Stimulated activated CD8-positive, alpha-beta memory T cell treated with anti-CD3 and anti-CD28 coated beads, Interleukin-4, amount 100 ng/mL, for 1 hour (primary cell): ENCODE measurements around the gene NPAT.
"Not testable (repeated sequence)": the region's sequence is repeated elsewhere in the genome, so short reads cannot be mapped to it uniquely, and the experiment has no call there.

Source experiments
- DNase-seq, 2 donors: peaks; one replicate each; pipeline ENCODE4 v3.0.0-alpha.2; 2020; ENCODE audit warnings: low read depth in 2 of 2, low spot score in 1 of 2

NPAT gene

DNA sequence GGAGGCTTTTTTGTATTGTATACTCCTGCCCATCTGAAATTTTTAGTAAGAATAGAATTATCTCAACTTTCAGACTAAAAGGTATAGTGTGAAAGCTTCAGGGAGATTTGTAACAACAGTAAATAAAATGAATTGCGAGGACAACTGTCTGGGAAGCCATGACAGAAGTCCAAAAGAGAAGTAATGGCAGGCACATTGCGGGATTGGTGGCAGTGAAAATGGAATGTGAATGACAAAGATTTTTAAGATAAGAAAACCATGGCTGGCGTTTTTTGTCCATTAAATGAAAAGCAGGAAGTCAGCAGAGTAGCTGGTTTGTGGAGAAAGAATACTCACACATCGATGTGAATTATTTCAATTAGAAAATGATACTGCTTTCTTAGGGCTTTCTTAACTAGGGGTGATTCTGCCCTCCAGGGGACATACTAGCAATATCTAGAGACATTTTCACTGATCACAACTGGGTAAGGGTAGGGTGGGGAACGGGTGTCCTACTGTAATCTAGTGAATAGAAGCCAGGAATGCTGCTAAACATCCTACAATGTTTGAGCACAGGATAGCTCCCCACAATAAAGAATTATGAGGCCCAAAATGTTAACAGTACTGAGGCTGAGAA lies 1.6 kb downstream of the NPAT start:
- no peak for DNase-seq

DNA sequence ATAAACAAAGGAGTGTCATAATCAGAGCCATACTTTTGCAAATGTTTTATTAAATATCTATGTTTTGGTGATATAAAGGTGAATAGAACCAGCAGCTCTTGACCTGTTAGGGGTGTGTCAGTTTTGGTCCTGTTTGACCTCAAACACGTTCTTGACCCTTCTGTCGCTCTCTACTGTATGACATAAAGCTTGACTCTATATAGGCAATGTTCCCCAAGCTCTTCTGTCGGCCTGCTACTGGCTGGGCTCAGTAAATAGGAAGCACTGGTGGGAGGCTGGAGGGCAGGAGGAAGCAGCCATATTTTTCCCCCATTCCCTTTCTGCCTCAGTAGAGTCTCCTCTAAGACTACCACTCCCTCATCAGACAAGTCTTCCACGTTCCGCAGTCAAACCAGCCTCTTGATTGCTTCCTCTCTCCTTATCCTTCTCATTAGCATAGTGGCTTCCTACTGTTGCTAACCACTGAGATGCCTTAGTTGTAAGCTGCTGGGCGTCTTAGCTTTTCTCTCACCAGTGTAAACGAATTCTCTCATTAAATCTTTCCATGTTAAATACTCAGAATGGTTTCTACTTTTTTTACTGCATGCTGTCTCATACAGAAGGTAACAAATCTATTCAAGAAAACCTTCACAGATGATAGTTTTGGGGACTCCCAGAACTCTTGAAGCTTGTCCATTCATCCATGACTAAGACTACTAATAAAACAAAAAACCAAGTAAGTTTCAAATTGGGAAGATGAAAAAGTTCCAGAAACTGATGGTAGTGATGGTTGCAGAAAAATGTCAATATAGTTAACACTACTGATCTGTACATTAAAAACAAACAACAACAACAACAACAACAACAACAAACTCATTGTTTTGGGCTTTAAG lies 3.3 kb downstream of the NPAT start:
- no peak for DNase-seq

DNA sequence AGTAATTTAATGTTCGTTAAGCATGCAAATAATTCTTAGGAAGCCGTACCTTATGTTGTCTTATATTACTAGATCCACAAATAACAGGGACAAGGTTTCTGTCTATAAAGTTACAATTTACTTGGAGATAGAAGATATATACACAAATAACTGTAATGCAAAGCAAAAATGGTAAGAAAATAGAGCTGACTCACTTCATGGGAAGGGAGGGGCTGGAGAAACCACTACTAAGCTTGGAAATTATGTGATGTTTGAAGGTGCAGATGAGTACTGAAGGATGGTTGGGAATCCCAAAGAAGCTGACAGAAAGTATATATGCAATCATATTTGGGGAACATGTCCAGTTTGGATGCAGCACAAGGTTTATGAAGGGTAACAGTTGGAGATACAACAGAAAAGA lies 4.0 kb downstream of the NPAT start:
- DNase-seq, result no peak

DNA sequence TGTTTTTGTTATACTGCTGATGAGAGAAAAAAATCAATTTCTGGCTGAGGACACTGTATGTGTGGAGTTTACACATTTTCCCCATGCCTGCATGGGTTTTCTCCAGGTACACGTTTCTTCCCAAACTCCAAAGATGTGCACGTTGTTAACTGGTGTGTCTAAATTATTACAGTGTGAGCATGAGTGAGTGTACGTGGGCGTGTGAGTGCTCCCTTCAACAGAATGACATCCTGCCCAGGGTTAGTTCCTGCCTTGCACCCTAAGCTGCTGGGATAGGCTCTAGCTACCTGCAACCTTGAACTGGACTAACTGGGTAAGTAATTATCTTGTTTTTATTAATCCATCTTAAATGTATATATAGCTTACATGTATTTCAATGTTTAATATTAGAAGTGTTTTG lies 5.5 kb downstream of the NPAT start:
- no peak for DNase-seq

DNA sequence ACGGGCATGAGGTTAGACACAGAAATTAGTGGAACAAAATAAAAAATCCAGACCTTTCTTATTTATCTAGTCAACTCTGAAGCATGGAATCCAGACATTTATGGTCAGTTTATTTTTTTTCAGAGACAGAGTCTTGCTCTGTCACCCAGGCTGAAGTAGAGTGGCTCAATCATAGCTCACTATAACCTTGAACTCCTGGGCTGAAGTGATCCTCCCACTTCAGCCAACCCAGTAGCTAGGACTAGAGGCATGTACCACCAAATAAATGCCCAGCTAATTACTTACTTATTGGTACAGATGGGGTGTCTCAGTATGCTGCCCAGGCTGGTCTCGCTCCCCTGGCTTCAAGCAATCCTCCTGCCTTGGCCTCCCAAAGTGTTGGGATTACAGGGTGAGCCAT lies 8.7 kb downstream of the NPAT start:
- no peak for DNase-seq

DNA sequence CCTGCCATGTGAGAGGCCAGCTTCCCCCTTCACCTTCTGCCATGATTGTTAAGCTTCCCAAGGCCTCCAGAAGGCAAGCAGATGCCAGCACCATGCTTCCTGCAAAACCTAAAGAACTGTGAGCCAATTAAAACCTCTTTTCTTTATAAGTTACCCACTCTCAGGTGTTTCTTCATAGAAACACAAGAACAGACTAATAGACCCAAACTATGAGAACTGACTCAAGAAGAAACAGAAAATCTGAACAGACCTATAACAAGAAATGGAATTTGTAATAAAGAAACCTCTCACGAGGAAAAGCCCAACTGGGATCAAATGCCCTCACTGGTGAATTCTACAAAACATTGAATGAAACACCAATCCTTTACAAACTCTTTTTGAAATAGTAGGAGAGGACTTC lies 12.0 kb downstream of the NPAT start:
- DNase-seq, result no peak

DNA sequence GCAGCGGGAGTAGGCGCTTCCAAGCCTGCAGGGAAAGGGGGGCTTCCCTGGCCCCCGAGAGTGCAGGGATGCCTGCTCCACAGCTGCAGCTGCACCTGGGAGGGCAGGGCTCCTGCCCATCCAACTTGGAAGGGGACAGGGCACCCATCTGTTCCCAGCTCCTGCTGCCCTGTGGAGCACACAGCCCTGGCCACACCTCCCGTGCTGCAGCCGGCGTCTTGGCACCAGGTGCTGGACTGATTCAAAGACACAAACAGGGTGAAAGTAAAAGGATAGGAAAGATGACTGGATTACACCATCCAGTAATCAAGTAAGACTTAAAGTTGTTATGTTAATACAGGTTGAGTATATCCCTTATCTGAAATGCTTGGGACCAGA lies 14.8 kb downstream of the NPAT start:
- no peak for DNase-seq

DNA sequence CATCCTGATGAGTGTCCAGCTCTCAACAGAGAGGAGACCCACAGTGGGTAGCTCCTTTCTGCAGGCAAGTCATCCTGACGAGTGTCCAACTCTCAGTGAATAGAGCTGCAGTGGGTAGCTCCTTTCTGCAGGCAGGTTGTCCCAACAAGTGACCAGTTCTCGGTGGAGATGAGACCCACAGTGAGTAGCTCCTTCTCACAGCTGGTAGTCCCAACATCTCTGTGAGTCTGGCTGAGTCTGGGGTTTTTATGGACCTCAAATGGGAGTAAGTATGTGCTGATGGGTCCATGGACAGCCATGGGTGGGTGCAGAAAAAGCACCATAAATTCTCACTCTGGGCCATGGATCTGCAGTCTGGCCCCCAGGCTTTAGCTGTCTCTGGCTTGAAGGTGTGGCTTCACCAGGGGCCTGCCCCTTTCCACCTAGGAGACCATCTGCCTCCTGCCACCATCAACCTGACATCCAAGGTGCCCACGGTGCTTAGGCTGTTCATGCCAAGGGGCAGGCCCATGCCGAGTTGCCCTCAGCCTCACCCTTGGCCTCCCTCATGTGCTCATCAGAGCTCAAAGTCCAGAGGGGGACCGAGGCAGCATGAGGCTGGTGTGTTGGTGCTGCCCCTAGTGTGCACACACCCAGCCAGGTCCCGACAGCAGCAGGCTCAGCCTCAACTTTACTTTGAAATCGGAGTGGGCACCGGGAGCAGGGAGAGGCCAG lies 15.3 kb downstream of the NPAT start:
- no peak for DNase-seq

DNA sequence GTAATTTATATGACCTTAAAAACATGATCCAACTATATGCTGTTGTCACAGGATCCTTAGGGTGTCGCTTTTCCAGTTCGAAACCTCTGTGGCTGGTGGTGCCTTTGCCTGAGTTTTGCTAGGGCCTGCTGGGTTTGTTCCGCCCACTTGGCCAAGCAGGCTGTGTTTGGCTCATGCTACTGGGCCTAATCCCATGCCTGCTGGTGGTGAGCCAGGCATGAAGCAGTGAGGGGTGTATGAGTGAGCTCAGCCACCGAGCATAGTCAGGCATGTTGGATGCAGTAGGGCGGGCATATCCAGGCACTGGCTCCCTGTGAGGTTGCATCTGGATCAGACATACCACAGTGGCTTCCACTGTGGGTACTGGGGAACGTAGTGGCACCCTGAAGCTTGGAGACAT lies 16.3 kb downstream of the NPAT start:
- no peak for DNase-seq

DNA sequence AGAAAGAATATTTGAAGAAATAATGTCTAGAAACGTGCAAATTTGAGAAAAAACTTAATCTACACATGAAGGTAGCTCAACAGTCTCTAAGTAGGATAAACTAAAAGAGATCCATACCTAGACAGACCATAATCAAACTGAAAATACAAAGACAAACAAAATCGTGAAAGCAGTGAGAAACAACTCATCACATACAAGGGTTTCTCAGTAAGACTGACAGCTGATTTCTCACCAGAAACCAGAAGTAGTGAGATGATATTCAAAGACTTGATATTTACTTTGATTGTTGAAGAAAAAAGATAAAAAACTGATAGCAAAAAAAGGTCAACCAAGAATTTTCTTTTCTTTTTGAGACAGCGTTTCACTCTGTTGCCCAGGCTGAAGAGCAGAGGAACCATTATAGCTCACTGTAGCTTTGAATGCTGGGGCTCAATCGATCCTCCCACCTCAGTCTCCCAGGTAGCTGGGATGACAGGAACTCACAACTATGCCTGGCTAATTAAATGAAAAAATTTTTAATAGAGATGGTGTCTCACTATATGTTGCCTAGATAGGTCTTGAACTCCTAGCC lies 17.4 kb downstream of the NPAT start:
- no peak for DNase-seq

DNA sequence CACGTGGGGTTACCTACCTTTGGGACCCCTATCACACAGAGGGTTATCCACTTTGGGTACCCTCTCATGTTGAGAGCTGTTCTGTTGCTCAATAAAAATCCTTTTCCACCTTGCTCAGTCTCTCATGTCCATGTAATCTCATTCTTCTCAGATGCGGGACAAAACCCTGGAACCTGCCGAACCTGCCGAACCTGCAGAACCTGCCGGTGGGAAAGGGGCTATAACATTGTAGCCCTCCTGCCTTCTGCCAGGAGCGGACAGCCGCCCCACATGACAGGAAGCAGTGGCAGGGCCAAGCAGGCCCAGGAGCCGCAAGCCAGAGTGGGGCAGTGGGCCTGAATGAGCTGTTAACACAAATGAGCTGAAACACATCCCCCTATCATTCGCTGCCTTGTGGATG lies 18.1 kb downstream of the NPAT start:
- DNase-seq, result no peak

DNA sequence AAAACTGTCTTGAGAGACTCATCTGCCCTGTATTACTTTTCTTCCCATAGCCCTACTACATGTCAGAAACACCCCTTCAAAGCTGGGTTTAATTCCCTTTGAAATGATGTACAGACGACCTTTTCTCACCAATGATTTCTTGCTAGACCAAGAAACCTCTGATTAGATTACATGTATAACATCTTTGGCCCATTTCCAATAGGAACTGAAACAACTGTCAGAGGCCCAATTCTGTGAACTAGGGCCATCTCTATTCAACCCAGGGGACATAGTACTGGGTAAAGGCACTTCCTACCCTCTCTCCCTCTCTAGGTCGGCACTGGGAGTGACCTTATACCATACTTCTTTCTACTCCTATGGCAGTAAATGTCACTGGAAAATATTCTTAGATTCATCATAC lies 19.4 kb downstream of the NPAT start:
- no peak for DNase-seq

DNA sequence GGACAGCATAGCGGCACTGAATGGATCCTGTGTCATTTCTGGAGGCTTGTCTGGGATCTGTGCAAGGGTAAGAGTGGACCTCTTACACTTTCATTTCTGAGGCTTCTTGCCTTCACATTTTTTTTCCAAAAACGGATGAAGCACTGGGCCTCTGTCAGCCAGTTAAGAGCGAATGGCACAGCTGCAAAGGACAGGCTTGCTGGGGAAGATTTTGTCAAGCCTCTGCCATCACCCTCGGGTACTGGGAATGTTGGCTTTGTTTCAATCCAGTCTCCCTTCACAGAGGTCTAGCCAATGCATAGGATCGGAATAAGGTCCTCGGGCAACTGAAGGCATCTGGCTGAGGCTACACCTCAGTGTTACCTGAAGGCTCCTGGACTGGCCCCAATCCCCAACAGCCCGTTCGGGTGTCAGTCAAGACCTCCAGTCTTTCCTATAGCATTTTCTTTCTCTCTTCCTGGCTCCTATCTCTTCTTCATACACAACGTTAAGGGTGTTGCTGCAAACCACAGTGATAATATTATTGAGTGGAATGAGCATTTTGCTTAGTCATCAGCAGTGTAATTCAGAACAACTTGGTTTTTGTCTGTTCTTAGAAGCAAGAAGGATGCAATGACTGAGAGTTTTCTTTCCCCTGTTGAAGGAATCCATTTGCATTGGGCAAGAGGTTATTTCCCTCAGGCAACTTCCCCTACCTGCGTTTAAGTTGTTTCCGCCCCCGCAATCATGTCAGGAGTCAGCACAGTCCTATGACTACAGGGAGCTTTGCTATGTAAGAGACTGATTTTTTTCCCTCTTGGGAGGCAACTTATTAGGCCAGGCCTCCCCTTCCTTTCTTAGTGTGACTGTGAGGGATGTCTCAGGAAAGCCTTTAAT lies 22.8 kb downstream of the NPAT start:
- no peak for DNase-seq

DNA sequence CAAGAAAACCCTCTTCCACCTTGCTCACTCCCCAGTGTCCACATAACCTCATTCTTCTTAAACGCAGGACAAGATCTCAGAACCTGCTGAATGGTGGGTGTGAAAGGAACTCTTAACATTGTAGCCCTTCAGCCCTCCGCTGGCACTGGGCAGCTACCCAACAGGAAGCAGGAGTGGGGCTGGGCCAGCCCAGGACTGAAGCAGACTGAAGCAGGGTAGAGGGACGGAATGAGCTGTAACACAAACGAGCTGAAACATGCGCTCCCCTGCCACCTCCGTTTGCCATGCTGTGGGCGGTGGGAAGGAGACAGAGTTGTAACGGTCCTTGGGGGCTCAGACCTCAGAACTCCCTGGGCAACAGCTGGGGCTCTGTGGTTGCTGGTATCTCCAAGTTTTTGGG lies 23.6 kb downstream of the NPAT start:
- no peak for DNase-seq

DNA sequence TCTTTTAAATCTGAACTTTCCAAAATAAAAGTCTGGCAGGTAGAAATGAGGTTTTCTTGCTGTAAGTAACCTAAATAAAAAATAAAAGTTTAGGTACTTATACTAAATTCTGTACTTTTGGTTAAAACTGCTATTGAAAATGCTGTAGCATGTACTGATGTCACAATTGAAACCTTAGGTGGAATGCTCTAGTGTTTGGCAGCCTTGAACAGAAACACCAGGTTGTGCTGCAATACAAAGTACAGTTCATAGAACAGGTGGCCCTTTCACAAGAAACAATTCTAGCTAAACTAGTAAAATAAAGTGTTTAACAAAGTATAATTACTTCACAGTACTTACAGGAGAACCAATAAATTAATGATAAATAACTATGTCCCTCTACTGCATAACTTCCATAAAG lies 25.1 kb downstream of the NPAT start:
- no peak for DNase-seq

DNA sequence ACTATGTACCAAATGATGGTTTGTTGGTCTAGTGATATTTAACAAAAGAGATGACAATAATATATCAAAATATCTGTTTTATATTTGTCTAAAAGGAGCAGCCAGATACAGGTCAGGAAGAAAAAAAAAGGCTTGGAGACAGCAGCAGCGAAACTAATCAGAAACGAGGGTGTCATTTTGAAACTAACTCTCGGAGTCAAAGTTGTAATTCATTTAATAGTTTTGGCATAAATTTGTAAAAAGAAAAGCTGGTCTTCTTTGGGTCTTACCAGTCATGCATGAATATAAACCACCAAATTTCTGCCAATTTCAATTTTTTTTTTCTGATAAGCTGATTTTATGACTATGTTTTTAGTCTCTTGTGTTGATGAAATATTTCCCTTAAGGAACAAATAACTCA lies 25.5 kb downstream of the NPAT start:
- DNase-seq, result no peak

DNA sequence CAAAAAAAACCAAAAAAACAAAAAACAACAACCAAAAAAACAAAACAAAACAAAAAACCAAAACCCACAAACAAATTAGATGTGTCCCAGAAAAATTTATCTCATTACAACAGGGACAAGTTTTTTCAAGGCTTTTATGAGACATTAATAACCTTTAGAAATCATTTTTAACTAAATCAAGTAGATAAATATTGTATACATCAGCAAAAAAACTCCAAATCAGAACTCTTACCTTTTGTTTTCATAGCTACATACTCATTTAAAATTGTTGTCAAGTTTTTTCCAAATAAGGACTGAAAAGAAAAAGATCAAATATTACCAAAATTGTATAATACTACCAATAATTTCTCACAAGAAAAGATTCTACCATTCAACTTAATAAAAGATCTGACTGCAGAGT lies 28.7 kb downstream of the NPAT start:
- DNase-seq, result no peak

DNA sequence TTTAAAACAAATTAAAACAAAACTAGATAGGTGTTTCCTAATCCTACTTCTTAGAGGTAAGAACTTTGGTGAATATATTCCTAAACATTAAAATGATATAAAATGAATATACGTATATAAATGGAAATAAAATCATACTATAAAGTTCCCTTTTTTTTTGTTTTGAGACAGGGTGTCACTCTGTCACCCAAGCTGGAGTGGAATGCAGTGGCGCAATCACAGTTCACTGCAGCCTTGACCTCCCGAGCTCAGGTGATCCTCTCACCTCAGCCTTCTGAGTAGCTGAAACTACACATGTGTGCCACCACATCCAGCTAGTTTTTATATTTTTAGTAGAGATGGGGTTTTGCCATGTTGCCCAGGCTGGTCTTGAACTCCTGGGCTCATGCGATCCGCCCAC lies 44.9 kb downstream of the NPAT start:
- DNase-seq, result no peak

DNA sequence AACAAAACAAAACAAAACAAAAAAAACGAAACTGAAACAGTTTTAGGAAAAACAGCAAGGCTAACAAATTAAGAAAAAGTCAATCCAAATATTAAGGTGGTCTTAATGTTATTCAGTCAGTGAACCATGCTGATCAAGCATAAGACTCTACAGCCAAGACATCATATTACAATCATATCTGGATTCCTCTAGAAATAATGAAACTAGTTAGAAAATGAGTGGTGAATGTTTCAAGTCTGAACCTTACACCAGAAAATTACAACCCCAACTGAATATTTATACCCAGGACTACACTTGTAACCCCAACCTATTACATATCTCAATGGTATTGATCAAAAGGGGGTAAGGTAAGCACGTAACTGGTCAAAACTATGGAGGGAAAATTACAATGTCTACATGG lies 52.3 kb downstream of the NPAT start:
- DNase-seq, result no peak

DNA sequence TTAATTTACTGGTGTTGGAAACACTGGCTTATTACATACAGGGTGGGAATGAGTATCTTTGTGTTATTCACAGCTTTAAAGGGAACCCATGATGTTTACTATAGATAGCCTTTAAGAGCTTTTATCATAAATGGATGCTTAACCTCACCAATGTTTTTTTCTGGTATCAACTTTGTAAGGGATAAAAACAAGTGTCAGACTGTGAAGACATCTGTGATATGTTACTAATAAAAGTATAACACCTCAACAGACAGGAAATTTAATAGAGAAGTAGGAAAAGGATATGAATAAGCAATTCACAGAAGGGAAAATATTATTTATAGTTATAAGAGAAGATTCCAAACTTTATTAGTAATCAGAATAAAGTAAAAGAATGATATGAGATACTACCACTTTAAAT lies 54.8 kb downstream of the NPAT start:
- DNase-seq, result no peak

DNA sequence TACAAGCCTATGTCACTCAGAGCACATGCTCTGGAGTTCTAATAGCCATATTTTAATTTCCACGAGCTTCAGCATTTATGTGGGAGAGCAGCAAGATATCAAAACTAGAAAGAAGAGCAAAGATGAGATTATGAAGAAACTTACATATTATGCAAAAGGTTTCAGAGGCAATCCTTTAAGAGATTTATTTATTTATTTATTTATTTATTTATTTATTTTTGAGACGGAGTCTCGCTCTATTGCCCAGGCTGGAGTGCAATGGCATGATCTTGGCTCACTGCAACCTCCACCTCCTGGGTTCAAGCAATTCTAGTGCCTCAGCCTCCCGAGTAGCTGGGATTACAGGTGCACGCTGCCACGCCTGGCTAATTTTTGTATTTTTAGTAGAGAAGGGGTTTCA lies 59.6 kb downstream of the NPAT start:
- not testable (repeated sequence) for DNase-seq
